Left kidney (tissue), 2 donors: Measurements from ENCODE around the gene C1orf226. TPM values are rescaled to one million over a fixed set of nuclear protein-coding genes. Genes with fewer than 3 reads are reported as not detected.

Source experiments
- DNase-seq: peaks from one replicate; pipeline ENCODE4 v3.0.0-alpha.2; 2013
- polyA plus RNA-seq: library from polyadenylated mRNA; unstranded; fragments of 120-200 nt; gene quantifications from one replicate; pipeline ENCODE4 v1.2.1, GENCODE V29; 2013; ENCODE audit not compliant: insufficient read length

C1orf226 gene
- polyA plus RNA-seq, 1 donor: 16.9 TPM

- no peak for DNase-seq
These were observed 3.2 kb downstream of the C1orf226 start for GRCh38 chr1:162384601-162385279.

GRCh38 chr1:162385280-162385623 lies 3.7 kb downstream of the C1orf226 start:
- no peak for DNase-seq

- no peak for DNase-seq
These were observed 4.2 kb downstream of the C1orf226 start for GRCh38 chr1:162385702-162386101.

- DNase-seq: no peak
These were observed 5.0 kb downstream of the C1orf226 start for GRCh38 chr1:162386292-162387225.

- DNase-seq: no peak
These were observed 5.9 kb downstream of the C1orf226 start for GRCh38 chr1:162387226-162388082.

- no peak for DNase-seq
These were observed 6.6 kb downstream of the C1orf226 start for GRCh38 chr1:162388083-162388594.

- no peak for DNase-seq
These were observed 7.1 kb downstream of the C1orf226 start for GRCh38 chr1:162388615-162389014.

- no peak for DNase-seq
These were observed 7.7 kb downstream of the C1orf226 start for GRCh38 chr1:162389021-162389818.

GRCh38 chr1:162389971-162390370 lies 8.4 kb downstream of the C1orf226 start:
- no peak for DNase-seq

GRCh38 chr1:162390396-162391185 lies 9.1 kb downstream of the C1orf226 start:
- DNase-seq: no peak

- peak; percentile 21 for DNase-seq
These were observed 10.4 kb downstream of the C1orf226 start for GRCh38 chr1:162391790-162392563.

- DNase-seq: no peak
These were observed 14.8 kb downstream of the C1orf226 start for GRCh38 chr1:162396201-162396906.

GRCh38 chr1:162397039-162397448 lies 15.5 kb downstream of the C1orf226 start:
- no peak for DNase-seq

GRCh38 chr1:162397943-162398560 lies 16.5 kb downstream of the C1orf226 start:
- no peak for DNase-seq

GRCh38 chr1:162398999-162399580 lies 17.6 kb downstream of the C1orf226 start:
- no peak for DNase-seq

GRCh38 chr1:162400790-162401355 lies 19.3 kb downstream of the C1orf226 start:
- DNase-seq: no peak

- no peak for DNase-seq
These were observed 23.1 kb downstream of the C1orf226 start for GRCh38 chr1:162404550-162405160.
